ENCODE measurements around the gene SLC28A3. TPM values are rescaled to one million over a fixed set of nuclear protein-coding genes. Genes with fewer than 3 reads are reported as not detected.

SLC28A3 gene
- polyA plus RNA-seq, 4 donors = 2.8 to 3.1 TPM; not detected in 2

DNA sequence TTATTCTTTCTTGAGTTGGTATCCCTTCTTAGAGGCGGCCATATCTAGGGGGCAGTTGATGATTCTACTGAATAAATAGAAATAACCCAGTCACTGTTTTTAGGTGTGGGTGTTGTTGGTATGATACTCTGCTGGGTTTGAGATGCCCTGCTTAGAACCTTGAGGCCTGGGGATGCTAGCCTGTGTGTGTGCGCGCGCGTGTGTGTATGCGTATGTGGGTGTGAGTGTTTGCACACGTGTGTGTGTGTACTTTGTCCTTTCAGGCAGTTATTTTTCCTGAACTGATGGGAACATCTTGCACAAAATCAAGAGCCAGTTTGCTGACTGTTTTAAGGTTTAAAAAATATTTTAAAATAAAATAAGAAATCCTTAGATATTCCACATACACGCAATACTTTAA lies 3.3 kb downstream of the SLC28A3 start:
- Histone ChIP-seq H3K36me3 (ENCODE audit: control insufficient read depth in 3 of 3, insufficient read depth in 2 of 3, low read depth in 1 of 3, low read length in 3 of 3) (no peaks in the 10 kb centered on the region), H3K27me3 (ENCODE audit: control insufficient read depth in 3 of 3, insufficient read depth in 3 of 3, low read length in 3 of 3) (no peaks in the 10 kb centered on the region), H3K27ac (ENCODE audit: low read depth in 1 of 3, low read length in 2 of 3) (no peak overlapping the region), H3K9me3 (ENCODE audit: control insufficient read depth in 2 of 2, insufficient read depth in 1 of 2, low read depth in 1 of 2, low read length in 1 of 2) (no peaks in the 10 kb centered on the region), H3K4me3 (ENCODE audit: low read depth in 1 of 3, low read length in 3 of 3) (no peak overlapping the region), H3K4me1 (ENCODE audit: control insufficient read depth in 3 of 3, insufficient read depth in 2 of 3, low read depth in 1 of 3, low read length in 2 of 3) (peaks cover 0 to 4% (median 2%) of the 10 kb centered on the region in 3 donors)
- 78 to 86% (median 83%) methylated on average over 8 of the region's 8 CpGs for WGBS, 3 donors
- FAIRE-seq = no peak
- DNase-seq = no peak

DNA sequence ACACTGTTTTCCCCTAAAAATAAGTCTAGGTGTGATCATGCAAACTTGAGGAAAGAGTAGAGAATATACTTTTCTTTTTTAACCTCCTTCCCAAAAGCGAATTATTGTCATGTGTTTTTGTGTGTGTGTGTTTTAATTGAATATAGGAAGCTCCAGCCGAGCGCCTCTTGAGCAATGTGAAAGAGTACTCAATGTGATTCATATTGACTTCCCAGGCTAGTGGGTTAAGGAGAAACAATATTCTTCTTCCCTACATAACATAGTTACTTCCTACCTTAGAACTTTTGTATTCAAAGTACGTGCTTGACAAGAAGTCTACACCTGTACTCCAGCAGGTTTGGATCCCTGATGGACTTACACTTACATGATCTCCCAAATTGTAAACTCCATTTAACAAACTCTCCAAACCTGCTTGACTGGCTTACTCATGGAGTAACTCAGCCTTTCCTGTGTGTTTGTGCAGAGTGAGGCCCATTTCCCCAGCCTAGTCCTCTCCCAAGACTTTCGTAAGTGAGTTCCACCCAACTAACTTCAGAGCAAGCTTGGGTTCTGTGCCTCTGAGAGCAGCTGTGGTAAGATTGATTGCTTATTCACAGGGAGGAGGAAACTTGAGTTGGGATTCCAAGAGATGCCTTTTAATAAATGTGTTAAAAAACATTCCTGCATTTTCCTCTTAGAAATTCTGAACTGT lies 9.3 kb downstream of the SLC28A3 start:
- Histone ChIP-seq H3K27ac (ENCODE audit: low read depth in 1 of 3, low read length in 2 of 3) (no peak overlapping the region), H3K4me1 (ENCODE audit: control insufficient read depth in 3 of 3, insufficient read depth in 2 of 3, low read depth in 1 of 3, low read length in 2 of 3) (no peaks in the 10 kb centered on the region), H3K36me3 (ENCODE audit: control insufficient read depth in 3 of 3, insufficient read depth in 2 of 3, low read depth in 1 of 3, low read length in 3 of 3) (no peaks in the 10 kb centered on the region), H3K4me3 (ENCODE audit: low read depth in 1 of 3, low read length in 3 of 3) (no peak overlapping the region), H3K27me3 (ENCODE audit: control insufficient read depth in 3 of 3, insufficient read depth in 3 of 3, low read length in 3 of 3) (no peaks in the 10 kb centered on the region), H3K9me3 (ENCODE audit: control insufficient read depth in 2 of 2, insufficient read depth in 1 of 2, low read depth in 1 of 2, low read length in 1 of 2) (peaks cover 0 to 11% of the 10 kb centered on the region in 2 donors)
- 83 to 90% (median 85%) methylated on average over 5 of the region's 5 CpGs for WGBS, 3 donors
- FAIRE-seq (no peak), DNase-seq (peak in 1 of 2 donors; percentile 46)

DNA sequence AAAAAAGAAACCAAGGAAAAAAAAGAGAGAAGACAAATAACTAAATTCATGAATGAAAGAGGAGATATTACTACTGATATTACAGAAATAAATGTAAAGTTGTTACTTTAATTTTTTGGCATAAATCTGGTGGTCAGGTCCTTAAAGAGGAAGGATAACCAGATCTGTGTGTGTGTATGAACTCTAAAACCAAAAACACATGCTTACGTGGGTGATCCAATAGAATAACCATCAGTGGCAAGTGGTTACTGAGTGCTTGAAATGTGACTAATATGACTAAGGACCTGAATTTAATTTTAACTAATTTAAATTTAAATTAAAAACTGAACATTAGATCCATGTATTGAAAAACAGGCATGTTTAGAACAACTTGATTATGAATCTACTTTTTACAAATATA lies 10.3 kb downstream of the SLC28A3 start:
- Histone ChIP-seq H3K4me3 (ENCODE audit: low read depth in 1 of 3, low read length in 3 of 3) (no peak overlapping the region), H3K27ac (ENCODE audit: low read depth in 1 of 3, low read length in 2 of 3) (no peak overlapping the region)

DNA sequence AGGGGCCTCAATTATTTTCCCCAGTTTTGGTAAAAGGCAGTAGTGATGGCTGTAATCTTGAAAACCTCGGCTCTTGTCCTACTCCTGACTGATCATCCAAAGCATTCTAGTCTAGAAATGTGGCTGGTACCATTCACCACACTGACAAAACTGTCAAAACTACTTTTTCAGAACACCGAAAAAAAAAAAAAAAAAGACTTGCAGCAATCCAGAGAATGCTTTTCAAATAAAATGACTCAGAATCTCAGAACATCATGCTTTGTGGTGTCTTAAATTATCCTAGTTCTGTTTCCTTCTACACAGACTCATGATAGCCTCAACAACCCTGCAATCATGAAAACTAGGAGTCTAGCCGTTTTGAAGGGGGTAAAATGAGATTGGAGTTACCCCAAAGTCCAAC lies 13.4 kb downstream of the SLC28A3 start:
- no peak for DNase-seq
- FAIRE-seq = no peak
- Histone ChIP-seq H3K4me3 (ENCODE audit: low read depth in 1 of 3, low read length in 3 of 3) (no peak overlapping the region), H3K36me3 (ENCODE audit: control insufficient read depth in 3 of 3, insufficient read depth in 2 of 3, low read depth in 1 of 3, low read length in 3 of 3) (no peaks in the 10 kb centered on the region), H3K4me1 (ENCODE audit: control insufficient read depth in 3 of 3, insufficient read depth in 2 of 3, low read depth in 1 of 3, low read length in 2 of 3) (peaks cover 0 to 8% (median 0%) of the 10 kb centered on the region in 3 donors), H3K27me3 (ENCODE audit: control insufficient read depth in 3 of 3, insufficient read depth in 3 of 3, low read length in 3 of 3) (no peaks in the 10 kb centered on the region), H3K9me3 (ENCODE audit: control insufficient read depth in 2 of 2, insufficient read depth in 1 of 2, low read depth in 1 of 2, low read length in 1 of 2) (peaks cover 0 to 11% of the 10 kb centered on the region in 2 donors), H3K27ac (ENCODE audit: low read depth in 1 of 3, low read length in 2 of 3) (no peak overlapping the region)
- WGBS, 3 donors = 82 to 90% (median 87%) methylated on average over 3 of the region's 3 CpGs

More for the DNA sequence above, 10.3 kb downstream of the SLC28A3 start:
- WGBS, 3 donors = 87 to 92% (median 89%) methylated on average over 1 of the region's 1 CpG
- FAIRE-seq (no peak), DNase-seq (no peak)
- H3K4me1 ChIP-seq (ENCODE audit: control insufficient read depth in 3 of 3, insufficient read depth in 2 of 3, low read depth in 1 of 3, low read length in 2 of 3) = peaks cover 0 to 2% (median 0%) of the 10 kb centered on the region in 3 donors
- peaks cover 0 to 11% of the 10 kb centered on the region in 2 donors for H3K9me3 ChIP-seq (ENCODE audit: control insufficient read depth in 2 of 2, insufficient read depth in 1 of 2, low read depth in 1 of 2, low read length in 1 of 2)
- H3K27me3 ChIP-seq (ENCODE audit: control insufficient read depth in 3 of 3, insufficient read depth in 3 of 3, low read length in 3 of 3) = no peaks in the 10 kb centered on the region
- no peaks in the 10 kb centered on the region for H3K36me3 ChIP-seq (ENCODE audit: control insufficient read depth in 3 of 3, insufficient read depth in 2 of 3, low read depth in 1 of 3, low read length in 3 of 3)

DNA sequence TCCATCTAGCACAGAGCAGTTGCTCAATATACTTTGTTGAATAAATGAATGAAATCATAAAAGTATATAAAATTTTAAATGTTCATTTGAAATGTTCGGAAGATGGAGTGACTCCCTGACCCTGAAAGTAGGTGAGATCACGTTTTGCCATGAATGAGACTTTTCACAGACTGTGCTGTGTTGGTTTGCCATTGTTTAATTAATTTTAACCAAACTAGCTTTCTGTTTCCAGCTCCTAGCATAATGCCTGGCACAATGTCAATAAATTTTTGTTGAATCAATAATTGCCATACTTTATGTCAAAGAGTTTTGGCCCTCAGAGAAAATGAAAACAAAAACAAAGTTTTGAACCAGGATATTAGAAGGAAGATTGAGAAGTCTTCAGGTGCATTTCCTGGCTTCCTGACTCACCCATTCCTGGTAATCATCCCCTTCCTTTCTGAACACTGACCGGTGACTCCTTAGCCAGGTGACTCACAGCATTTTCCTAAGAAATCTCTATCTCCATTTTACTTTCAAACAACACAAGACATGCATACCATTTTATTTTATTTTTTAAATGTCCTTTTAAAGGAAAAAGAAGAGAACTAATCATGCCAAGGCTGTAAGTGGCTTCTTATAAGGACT lies 15.1 kb downstream of the SLC28A3 start:
- Histone ChIP-seq H3K9me3 (ENCODE audit: control insufficient read depth in 2 of 2, insufficient read depth in 1 of 2, low read depth in 1 of 2, low read length in 1 of 2) (peaks cover 0 to 11% of the 10 kb centered on the region in 2 donors), H3K4me1 (ENCODE audit: control insufficient read depth in 3 of 3, insufficient read depth in 2 of 3, low read depth in 1 of 3, low read length in 2 of 3) (peaks cover 0 to 8% (median 0%) of the 10 kb centered on the region in 3 donors), H3K27ac (ENCODE audit: low read depth in 1 of 3, low read length in 2 of 3) (peak overlapping the region in 1 of 3 donors; percentile 39), H3K4me3 (ENCODE audit: low read depth in 1 of 3, low read length in 3 of 3) (no peak overlapping the region), H3K36me3 (ENCODE audit: control insufficient read depth in 3 of 3, insufficient read depth in 2 of 3, low read depth in 1 of 3, low read length in 3 of 3) (no peaks in the 10 kb centered on the region), H3K27me3 (ENCODE audit: control insufficient read depth in 3 of 3, insufficient read depth in 3 of 3, low read length in 3 of 3) (no peaks in the 10 kb centered on the region)
- WGBS, 3 donors = 26 to 58% (median 40%) methylated on average over 3 of the region's 3 CpGs
- FAIRE-seq (peak; percentile 61), DNase-seq (peak; percentile 23 to 69)

DNA sequence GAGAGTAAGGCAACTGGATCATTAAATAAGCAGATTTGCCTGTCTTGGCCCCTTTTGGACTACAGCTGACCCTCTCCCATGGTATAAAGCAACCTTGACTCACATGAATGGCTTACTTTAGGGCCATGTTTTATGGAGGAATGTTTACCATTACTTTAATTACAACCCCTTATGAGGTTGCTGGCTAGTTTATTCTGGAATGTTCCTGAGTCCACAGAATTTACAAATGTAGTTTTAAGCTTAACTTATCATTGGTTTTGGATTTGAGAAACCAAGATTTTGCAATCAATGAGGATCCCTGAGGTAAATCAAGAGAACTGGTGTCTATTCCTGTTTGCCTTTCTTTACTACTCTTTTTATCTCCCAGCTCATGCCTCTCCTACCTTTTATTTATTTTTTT lies 15.7 kb downstream of the SLC28A3 start:
- no peaks in the 10 kb centered on the region for H3K27me3 ChIP-seq (ENCODE audit: control insufficient read depth in 3 of 3, insufficient read depth in 3 of 3, low read length in 3 of 3)
- H3K9me3 ChIP-seq (ENCODE audit: control insufficient read depth in 2 of 2, insufficient read depth in 1 of 2, low read depth in 1 of 2, low read length in 1 of 2) = peaks cover 0 to 11% of the 10 kb centered on the region in 2 donors
- FAIRE-seq (no peak), DNase-seq (no peak)
- no peaks in the 10 kb centered on the region for H3K36me3 ChIP-seq (ENCODE audit: control insufficient read depth in 3 of 3, insufficient read depth in 2 of 3, low read depth in 1 of 3, low read length in 3 of 3)
- H3K4me1 ChIP-seq (ENCODE audit: control insufficient read depth in 3 of 3, insufficient read depth in 2 of 3, low read depth in 1 of 3, low read length in 2 of 3) = peaks cover 0 to 8% (median 0%) of the 10 kb centered on the region in 3 donors
- no peak overlapping the region for H3K4me3 ChIP-seq (ENCODE audit: low read depth in 1 of 3, low read length in 3 of 3)
- no peak overlapping the region for H3K27ac ChIP-seq (ENCODE audit: low read depth in 1 of 3, low read length in 2 of 3)

DNA sequence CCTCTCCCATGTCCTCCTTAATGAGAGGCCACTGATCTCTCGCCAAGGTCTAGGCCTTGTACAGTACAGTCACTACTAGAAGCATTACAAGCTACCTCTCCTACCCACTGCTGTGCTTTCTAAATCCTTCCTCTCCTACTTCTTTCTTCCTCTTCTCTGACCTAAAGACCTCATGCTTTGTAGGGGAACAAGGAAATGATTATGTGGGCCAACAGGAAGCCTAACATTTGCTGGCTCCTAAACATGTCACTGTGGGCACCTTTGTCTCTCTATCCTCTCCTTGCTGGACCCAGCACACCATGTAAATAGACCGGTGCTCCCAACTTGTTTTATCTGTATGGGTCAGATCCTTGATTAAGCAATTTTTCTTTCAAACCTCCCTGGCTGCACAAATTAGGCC lies 16.7 kb downstream of the SLC28A3 start:
- no peak for DNase-seq
- 76 to 82% (median 77%) methylated on average over 2 of the region's 2 CpGs for WGBS, 3 donors
- Histone ChIP-seq H3K27me3 (ENCODE audit: control insufficient read depth in 3 of 3, insufficient read depth in 3 of 3, low read length in 3 of 3) (no peaks in the 10 kb centered on the region), H3K4me3 (ENCODE audit: low read depth in 1 of 3, low read length in 3 of 3) (no peak overlapping the region), H3K9me3 (ENCODE audit: control insufficient read depth in 2 of 2, insufficient read depth in 1 of 2, low read depth in 1 of 2, low read length in 1 of 2) (peaks cover 0 to 11% of the 10 kb centered on the region in 2 donors), H3K4me1 (ENCODE audit: control insufficient read depth in 3 of 3, insufficient read depth in 2 of 3, low read depth in 1 of 3, low read length in 2 of 3) (peaks cover 0 to 8% (median 0%) of the 10 kb centered on the region in 3 donors), H3K27ac (ENCODE audit: low read depth in 1 of 3, low read length in 2 of 3) (no peak overlapping the region), H3K36me3 (ENCODE audit: control insufficient read depth in 3 of 3, insufficient read depth in 2 of 3, low read depth in 1 of 3, low read length in 3 of 3) (no peaks in the 10 kb centered on the region)
- no peak for FAIRE-seq

DNA sequence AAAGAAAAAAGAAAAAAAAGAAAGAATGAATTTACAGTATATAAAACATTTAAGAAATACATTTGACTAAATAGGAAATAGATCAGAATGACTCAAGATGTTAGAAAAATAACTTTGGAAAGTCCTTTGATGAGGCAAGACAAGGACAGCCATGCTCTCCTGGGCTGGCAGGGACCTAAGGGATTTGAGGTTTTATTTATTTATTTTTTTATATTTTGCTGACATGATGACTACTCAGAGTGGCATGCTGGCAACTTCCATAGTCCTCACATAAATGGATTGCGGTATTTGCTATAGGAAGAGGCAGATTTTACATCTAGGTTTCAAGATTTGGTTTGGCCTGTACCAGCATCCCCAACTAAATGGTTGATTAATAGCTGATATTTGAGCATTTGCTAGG lies 17.7 kb downstream of the SLC28A3 start:
- no peak overlapping the region for H3K4me3 ChIP-seq (ENCODE audit: low read depth in 1 of 3, low read length in 3 of 3)
- H3K4me1 ChIP-seq (ENCODE audit: control insufficient read depth in 3 of 3, insufficient read depth in 2 of 3, low read depth in 1 of 3, low read length in 2 of 3) = peaks cover 0 to 8% (median 0%) of the 10 kb centered on the region in 3 donors
- 90 to 98% (median 97%) methylated on average over 1 of the region's 1 CpG for WGBS, 3 donors
- peaks cover 0 to 5% of the 10 kb centered on the region in 2 donors for H3K9me3 ChIP-seq (ENCODE audit: control insufficient read depth in 2 of 2, insufficient read depth in 1 of 2, low read depth in 1 of 2, low read length in 1 of 2)
- no peak for DNase-seq
- no peaks in the 10 kb centered on the region for H3K36me3 ChIP-seq (ENCODE audit: control insufficient read depth in 3 of 3, insufficient read depth in 2 of 3, low read depth in 1 of 3, low read length in 3 of 3)
- FAIRE-seq = no peak
- no peaks in the 10 kb centered on the region for H3K27me3 ChIP-seq (ENCODE audit: control insufficient read depth in 3 of 3, insufficient read depth in 3 of 3, low read length in 3 of 3)
- H3K27ac ChIP-seq (ENCODE audit: low read depth in 1 of 3, low read length in 2 of 3) = no peak overlapping the region
